SK-N-SH (cell line): ENCODE data around the gene RRAGC. TPM values are rescaled to one million over a fixed set of nuclear protein-coding genes. Genes with fewer than 3 reads are reported as not detected.

Source experiments
- CTCF ChIA-PET: fragments of 300-600, 350-600 bp; formaldehyde crosslinking; extraction: SDS; loops from one replicate; lab custom pipeline; 2021; lab: Yijun Ruan, JAX
- POLR2A ChIA-PET: fragments of 350-600 bp; sonication (Branson Sonifier 250); formaldehyde crosslinking; extraction: SDS; loops from one replicate; lab custom pipeline; 2020; ENCODE audit warnings: antibody characterized with exemption, inconsistent platforms; lab: Yijun Ruan, JAX
- DNase-seq: peaks from one replicate; pipeline ENCODE4 v3.0.0; 2012
- H2AFZ ChIP-seq: fragments of 200-600 bp; sonication (generic); 2 replicates; pipeline ENCODE4 v1.8.1; 2016; ENCODE audit warnings: antibody characterized with exemption, mild to moderate bottlenecking, low read depth
- H3F3A ChIP-seq: fragments of 200-600 bp; sonication (generic); replicated peaks from 2 replicates; pipeline ENCODE3; 2016; ENCODE audit warnings: antibody characterized with exemption, mild to moderate bottlenecking; ENCODE audit not compliant: insufficient read depth
- H3K27ac ChIP-seq, 2 experiments: fragments of 200-500 bp in 1 of 2; fragments of 200-600 bp in 1 of 2; sonication (Bioruptor generic) in 1 of 2; sonication (generic), shearing (Covaris generic) in 1 of 2; 2 replicates each; pipeline versions ENCODE4 v1.5.1 to v1.6.1; 2014 to 2016; ENCODE audit warnings: low read depth in 2 of 2, inconsistent platforms in 1 of 2, low read length in 1 of 2, mild to moderate bottlenecking in 1 of 2, mixed read lengths in 1 of 2
- H3K27me3 ChIP-seq: fragments of 200-600 bp; sonication (generic), shearing (Covaris generic); 2 replicates; pipeline ENCODE4 v1.6.1; 2016; ENCODE audit warnings: mixed run types; ENCODE audit not compliant: insufficient read depth
- H3K36me3 ChIP-seq, 2 experiments: fragments of 200-500 bp in 1 of 2; fragments of 200-600 bp in 1 of 2; sonication (Bioruptor generic) in 1 of 2; sonication (generic) in 1 of 2; replicated peaks in 1 of 2; 2 replicates each; pipeline versions ENCODE3 to v1.5.1; 2014 to 2016; ENCODE audit warnings: low read length in 1 of 2, mild to moderate bottlenecking in 1 of 2; ENCODE audit not compliant: insufficient read depth in 2 of 2, control insufficient read depth in 1 of 2
- H3K4me1 ChIP-seq, 2 experiments: fragments of 200-500 bp in 1 of 2; fragments of 200-600 bp in 1 of 2; sonication (Bioruptor generic) in 1 of 2; sonication (generic), shearing (Covaris generic) in 1 of 2; 2 replicates each; pipeline versions ENCODE4 v1.5.1 to v1.6.1; 2014 to 2016; ENCODE audit warnings: low read depth in 1 of 2, low read length in 1 of 2, mixed run types in 1 of 2; ENCODE audit not compliant: insufficient read depth in 2 of 2, control insufficient read depth in 1 of 2
- H3K4me2 ChIP-seq: fragments of 200-600 bp; sonication (generic), shearing (Covaris generic); 2 replicates; pipeline ENCODE4 v1.6.1; 2017; ENCODE audit warnings: mixed run types
- H3K4me3 ChIP-seq, 2 experiments: fragments of 200-500 bp in 1 of 2; fragments of 200-600 bp in 1 of 2; sonication (Bioruptor generic) in 1 of 2; sonication (generic), shearing (Covaris generic) in 1 of 2; 2 replicates each; pipeline versions ENCODE4 v1.5.1 to v1.8.1; 2014 to 2016; ENCODE audit warnings: low read depth in 2 of 2, inconsistent platforms in 1 of 2, low read length in 1 of 2, mild to moderate bottlenecking in 1 of 2, mixed read lengths in 1 of 2, moderate library complexity in 1 of 2
- H3K79me2 ChIP-seq: fragments of 200-600 bp; sonication (generic); 2 replicates; pipeline ENCODE4 v1.8.1; 2017; ENCODE audit warnings: mild to moderate bottlenecking; ENCODE audit not compliant: insufficient read depth
- H3K9ac ChIP-seq: fragments of 200-600 bp; sonication (generic); 2 replicates; pipeline ENCODE4 v1.6.1; 2017; ENCODE audit warnings: mixed run types
- H3K9me2 ChIP-seq: fragments of 200-600 bp; sonication (generic); 2 replicates; pipeline ENCODE4 v1.6.1; 2017; ENCODE audit warnings: mixed run types
- H3K9me3 ChIP-seq: fragments of 200-600 bp; sonication (generic); 2 replicates; pipeline ENCODE4 v1.6.1; 2017; ENCODE audit warnings: mixed run types, mild to moderate bottlenecking, moderate library complexity
- H4K20me1 ChIP-seq: fragments of 200-600 bp; sonication (generic); 2 replicates; pipeline ENCODE4 v1.6.1; 2017; ENCODE audit warnings: mild to moderate bottlenecking, mixed run types; ENCODE audit not compliant: insufficient read depth
- CHD2 ChIP-seq: fragments of 150-350 bp; IDR thresholded peaks from 2 replicates; pipeline ENCODE4 v1.6.1; 2018; ENCODE audit warnings: low read length; ENCODE audit not compliant: partially characterized antibody
- EZH2phosphoT487 ChIP-seq: fragments of 200-600 bp; sonication (generic); IDR thresholded peaks from 2 replicates; pipeline ENCODE4 v1.6.1; 2017; ENCODE audit warnings: low read depth, mixed run types, mild to moderate bottlenecking, antibody characterized with exemption, moderate library complexity, borderline replicate concordance
- FOSL2 ChIP-seq: IDR thresholded peaks from 2 replicates; pipeline ENCODE4 v1.4.0; 2012; ENCODE audit warnings: low read depth, mild to moderate bottlenecking, moderate library complexity, borderline replicate concordance
- GATA2 ChIP-seq: sonication (generic); formaldehyde crosslinking; IDR thresholded peaks from 2 replicates; pipeline ENCODE4 v1.5.0; 2020; ENCODE audit warnings: mild to moderate bottlenecking, missing genetic modification reagents
- RFX5 ChIP-seq: IDR thresholded peaks from 2 replicates; pipeline ENCODE4 v1.6.1; 2012; ENCODE audit warnings: mild to moderate bottlenecking, improper control_type of control experiment, low read length
- SMC3 ChIP-seq: IDR thresholded peaks from 2 replicates; pipeline ENCODE4 v1.6.1; 2012; ENCODE audit warnings: low read depth, low read length, improper control_type of control experiment
- TCF12 ChIP-seq: IDR thresholded peaks from 2 replicates; pipeline ENCODE4 v1.4.0; 2012
- TEAD4 ChIP-seq: IDR thresholded peaks from 2 replicates; pipeline ENCODE4 v1.4.0; 2012; ENCODE audit warnings: mild to moderate bottlenecking, borderline replicate concordance; ENCODE audit not compliant: insufficient read depth
- polyA plus RNA-seq, 3 experiments: library from polyadenylated mRNA; depleted of rRNA; stranded (reverse); fragments of >200 nt; gene quantifications; 2 replicates each; pipeline ENCODE4 v1.2.3, GENCODE V29; 2012
- TF ChIP-seq, protein P1 (sequence below): IDR thresholded peaks from 2 replicates; pipeline ENCODE4 v1.4.0; 2012; ENCODE audit warnings: low read depth
- TF ChIP-seq, protein P2 (sequence below): fragments of 150-350 bp; IDR thresholded peaks from 2 replicates; pipeline ENCODE4 v1.6.1; 2017; ENCODE audit warnings: antibody characterized with exemption, low read length, low read depth, borderline replicate concordance
- TF ChIP-seq, protein P3 (sequence below): IDR thresholded peaks from 2 replicates; pipeline ENCODE4 v1.6.1; 2012; ENCODE audit warnings: mild to moderate bottlenecking, low read depth, low read length, moderate library complexity
- TF ChIP-seq, protein P4 (sequence below): IDR thresholded peaks from 2 replicates; pipeline ENCODE4 v1.4.0; 2012; ENCODE audit warnings: low read depth, borderline replicate concordance

The RRAGC gene
- polyA plus RNA-seq, 1 of the 3 experiments (the other 2 are of a cell fraction): 9.6 TPM

DNA sequence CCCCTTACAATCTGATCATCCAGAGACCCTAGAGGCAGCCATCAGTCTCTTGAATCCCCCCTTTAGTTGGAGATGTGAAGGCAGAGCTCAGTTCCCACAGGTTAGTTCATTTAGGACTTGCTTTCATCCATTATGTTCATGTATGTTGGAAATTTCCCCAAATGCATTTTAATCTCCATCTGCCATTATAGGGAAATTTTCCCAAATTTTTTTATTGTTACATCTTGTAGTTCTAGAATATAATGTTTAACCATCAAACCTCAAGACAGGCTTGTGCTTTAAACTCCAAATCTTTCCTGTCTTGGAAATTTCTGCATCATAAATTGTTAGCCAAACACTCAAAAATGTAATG lies 68.4 kb downstream of the RRAGC start:
- Histone ChIP-seq H3K27me3 (peaks cover 12% of the 10 kb centered on the region; the same call in 1 of the 2 replicates), H3K27ac (no peak overlapping the region), H3K36me3 (no peaks in the 10 kb centered on the region), H3K4me3 (no peak overlapping the region), H3K79me2 (no peaks in the 10 kb centered on the region), H3K9me2 (no peaks in the 10 kb centered on the region), H3K4me1 (peaks cover 3 to 4% of the 10 kb centered on the region in 2 experiments; a peak in 2 of 4 replicates), H3F3A (no peaks in the 10 kb centered on the region), H2AFZ (no peak overlapping the region), H3K9me3 (0 out of 2 replicates have a peak, but pooled peaks cover 4% of the 10 kb centered on the region), H3K4me2 (no peak overlapping the region), H3K9ac (no peak overlapping the region), H4K20me1 (no peaks in the 10 kb centered on the region)
- TF ChIP-seq FOSL2 (no peak), TCF12 (no peak), CHD2 (no peak), SMC3 (no peak), RFX5 (no peak), GATA2 (no peak), TEAD4 (no peak), EZH2phosphoT487 (no peak)
- TF ChIP-seq, protein P1, sequence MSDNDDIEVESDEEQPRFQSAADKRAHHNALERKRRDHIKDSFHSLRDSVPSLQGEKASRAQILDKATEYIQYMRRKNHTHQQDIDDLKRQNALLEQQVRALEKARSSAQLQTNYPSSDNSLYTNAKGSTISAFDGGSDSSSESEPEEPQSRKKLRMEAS: no peak
- TF ChIP-seq, protein P2, sequence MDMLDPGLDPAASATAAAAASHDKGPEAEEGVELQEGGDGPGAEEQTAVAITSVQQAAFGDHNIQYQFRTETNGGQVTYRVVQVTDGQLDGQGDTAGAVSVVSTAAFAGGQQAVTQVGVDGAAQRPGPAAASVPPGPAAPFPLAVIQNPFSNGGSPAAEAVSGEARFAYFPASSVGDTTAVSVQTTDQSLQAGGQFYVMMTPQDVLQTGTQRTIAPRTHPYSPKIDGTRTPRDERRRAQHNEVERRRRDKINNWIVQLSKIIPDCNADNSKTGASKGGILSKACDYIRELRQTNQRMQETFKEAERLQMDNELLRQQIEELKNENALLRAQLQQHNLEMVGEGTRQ: no peak
- TF ChIP-seq, protein P3, sequence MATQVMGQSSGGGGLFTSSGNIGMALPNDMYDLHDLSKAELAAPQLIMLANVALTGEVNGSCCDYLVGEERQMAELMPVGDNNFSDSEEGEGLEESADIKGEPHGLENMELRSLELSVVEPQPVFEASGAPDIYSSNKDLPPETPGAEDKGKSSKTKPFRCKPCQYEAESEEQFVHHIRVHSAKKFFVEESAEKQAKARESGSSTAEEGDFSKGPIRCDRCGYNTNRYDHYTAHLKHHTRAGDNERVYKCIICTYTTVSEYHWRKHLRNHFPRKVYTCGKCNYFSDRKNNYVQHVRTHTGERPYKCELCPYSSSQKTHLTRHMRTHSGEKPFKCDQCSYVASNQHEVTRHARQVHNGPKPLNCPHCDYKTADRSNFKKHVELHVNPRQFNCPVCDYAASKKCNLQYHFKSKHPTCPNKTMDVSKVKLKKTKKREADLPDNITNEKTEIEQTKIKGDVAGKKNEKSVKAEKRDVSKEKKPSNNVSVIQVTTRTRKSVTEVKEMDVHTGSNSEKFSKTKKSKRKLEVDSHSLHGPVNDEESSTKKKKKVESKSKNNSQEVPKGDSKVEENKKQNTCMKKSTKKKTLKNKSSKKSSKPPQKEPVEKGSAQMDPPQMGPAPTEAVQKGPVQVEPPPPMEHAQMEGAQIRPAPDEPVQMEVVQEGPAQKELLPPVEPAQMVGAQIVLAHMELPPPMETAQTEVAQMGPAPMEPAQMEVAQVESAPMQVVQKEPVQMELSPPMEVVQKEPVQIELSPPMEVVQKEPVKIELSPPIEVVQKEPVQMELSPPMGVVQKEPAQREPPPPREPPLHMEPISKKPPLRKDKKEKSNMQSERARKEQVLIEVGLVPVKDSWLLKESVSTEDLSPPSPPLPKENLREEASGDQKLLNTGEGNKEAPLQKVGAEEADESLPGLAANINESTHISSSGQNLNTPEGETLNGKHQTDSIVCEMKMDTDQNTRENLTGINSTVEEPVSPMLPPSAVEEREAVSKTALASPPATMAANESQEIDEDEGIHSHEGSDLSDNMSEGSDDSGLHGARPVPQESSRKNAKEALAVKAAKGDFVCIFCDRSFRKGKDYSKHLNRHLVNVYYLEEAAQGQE: no peak
- TF ChIP-seq, protein P4, sequence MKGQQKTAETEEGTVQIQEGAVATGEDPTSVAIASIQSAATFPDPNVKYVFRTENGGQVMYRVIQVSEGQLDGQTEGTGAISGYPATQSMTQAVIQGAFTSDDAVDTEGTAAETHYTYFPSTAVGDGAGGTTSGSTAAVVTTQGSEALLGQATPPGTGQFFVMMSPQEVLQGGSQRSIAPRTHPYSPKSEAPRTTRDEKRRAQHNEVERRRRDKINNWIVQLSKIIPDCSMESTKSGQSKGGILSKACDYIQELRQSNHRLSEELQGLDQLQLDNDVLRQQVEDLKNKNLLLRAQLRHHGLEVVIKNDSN: no peak
- CTCF ChIA-PET: no interaction called here
- DNase-seq: no peak
- POLR2A ChIA-PET: no interaction called here
